C4-2B (cell line): ENCODE results near the gene ERV3-1.

Source experiments
- CTCF ChIP-seq: fragments of 450-650 bp; conservative IDR thresholded peaks from 2 replicates; pipeline ENCODE4 v1.5.1; 2017; ENCODE audit warnings: mild to moderate bottlenecking
- ZFX ChIP-seq: fragments of 450-650 bp; IDR thresholded peaks from 2 replicates; pipeline ENCODE4 v1.6.1; 2017

DNA sequence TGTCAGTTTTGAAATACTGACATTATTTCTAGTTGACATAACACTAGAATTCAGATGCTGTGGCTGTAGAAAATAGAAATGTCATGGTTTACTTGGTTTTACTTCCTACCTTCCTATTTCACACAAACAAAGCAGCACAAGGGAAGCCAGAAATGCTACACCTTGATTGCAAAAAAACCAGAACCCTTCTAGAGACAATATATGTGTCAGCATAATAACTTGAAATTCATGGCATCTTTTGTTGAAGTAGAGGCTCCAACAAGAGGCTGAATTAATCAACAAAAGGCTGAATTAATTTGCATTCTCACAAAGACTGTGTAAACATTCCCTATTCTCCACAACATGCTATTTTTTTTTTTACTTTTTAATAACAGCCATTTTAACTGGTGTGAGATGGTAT is 40.9 kb downstream of the ERV3-1 start:
- TF ChIP-seq CTCF (no peak), ZFX (no peak)
